ENCODE measurements around the gene NXNL2.

Gene NXNL2

GRCh38 chr9:88533951-88534455, 975 bp upstream of the NXNL2 start:
- no peak for DNase-seq

- no peak for DNase-seq
These were observed 446 bp downstream of the NXNL2 start for GRCh38 chr9:88535226-88536022.

GRCh38 chr9:88536023-88536324, 996 bp downstream of the NXNL2 start:
- DNase-seq, result no peak

- DNase-seq, result peak; percentile 6
These were observed 2.2 kb downstream of the NXNL2 start for GRCh38 chr9:88536951-88537760.

- peak; percentile 64 for DNase-seq
These were observed 2.7 kb downstream of the NXNL2 start for GRCh38 chr9:88537761-88538091.

GRCh38 chr9:88538311-88539085, 3.5 kb downstream of the NXNL2 start:
- no peak for DNase-seq

GRCh38 chr9:88539246-88539645, 4.3 kb downstream of the NXNL2 start:
- no peak for DNase-seq

- no peak for DNase-seq
These were observed 5.3 kb downstream of the NXNL2 start for GRCh38 chr9:88540251-88540763.

- DNase-seq, result no peak
These were observed 9.3 kb downstream of the NXNL2 start for GRCh38 chr9:88544245-88544644.

GRCh38 chr9:88551546-88552137, 16.7 kb downstream of the NXNL2 start:
- DNase-seq, result no peak

GRCh38 chr9:88553350-88553749, 18.4 kb downstream of the NXNL2 start:
- no peak for DNase-seq

GRCh38 chr9:88555268-88555980, 20.4 kb downstream of the NXNL2 start:
- DNase-seq, result no peak

GRCh38 chr9:88559661-88560060, 24.7 kb downstream of the NXNL2 start:
- DNase-seq, result peak; percentile 2

- no peak for DNase-seq
These were observed 32.9 kb downstream of the NXNL2 start for GRCh38 chr9:88567870-88568269.

GRCh38 chr9:88571419-88571818, 36.4 kb downstream of the NXNL2 start:
- no peak for DNase-seq

- DNase-seq, result no peak
These were observed 37.7 kb downstream of the NXNL2 start for GRCh38 chr9:88572684-88573083.

- DNase-seq, result no peak
These were observed 40.0 kb downstream of the NXNL2 start for GRCh38 chr9:88574953-88575352.

- no peak for DNase-seq
These were observed 42.5 kb downstream of the NXNL2 start for GRCh38 chr9:88577256-88578120.

- DNase-seq, result peak; percentile 64
These were observed 43.4 kb downstream of the NXNL2 start for GRCh38 chr9:88578121-88579049.

All from DMS53 (cell line).